H1 (cell line): Measurements from ENCODE around the gene MYLK. TPM values are rescaled to one million over a fixed set of nuclear protein-coding genes. Genes with fewer than 3 reads are reported as not detected.

ENCODE experiments used
- CTCF ChIA-PET: fragments of 300-600 bp; sonication (Branson Sonifier 250); formaldehyde crosslinking; loops from one replicate; lab custom pipeline; 2021; ENCODE audit not compliant: partially characterized antibody; lab: Charles Lee
- POLR2A ChIA-PET: fragments of 300-600 bp; sonication (Branson Sonifier 250); formaldehyde crosslinking; loops from one replicate; lab custom pipeline; 2021; ENCODE audit warnings: inconsistent platforms; ENCODE audit not compliant: partially characterized antibody; lab: Charles Lee
- DNase-seq, 2 experiments: peaks; one replicate each; pipeline versions ENCODE4 v3.0.0 to v3.0.0-alpha.2; 2010 to 2022; ENCODE audit warnings: low spot score in 2 of 2, low read depth in 1 of 2, mixed read lengths in 1 of 2
- FAIRE-seq: peaks from 2 replicates; lab custom pipeline; 2011; peaks lifted over from hg19 to GRCh38; lab: Jason Lieb, UNC
- H2AFZ ChIP-seq: 2 replicates; pipeline ENCODE4 v1.8.1; 2012; ENCODE audit warnings: low read length, inconsistent platforms
- H2AK5ac ChIP-seq: 2 replicates; pipeline ENCODE4 v1.6.1; 2013; ENCODE audit warnings: low read depth, low read length
- H2BK120ac ChIP-seq: replicated peaks from 2 replicates; pipeline ENCODE3; 2013; ENCODE audit warnings: low read depth, low read length, inconsistent platforms
- H2BK12ac ChIP-seq: 2 replicates; pipeline ENCODE4 v1.6.1; 2013; ENCODE audit warnings: low read depth, low read length
- H2BK15ac ChIP-seq: 2 replicates; pipeline ENCODE4 v1.6.1; 2013; ENCODE audit warnings: low read length
- H2BK20ac ChIP-seq: 2 replicates; pipeline ENCODE4 v1.6.1; 2013; ENCODE audit warnings: low read length
- H2BK5ac ChIP-seq: 2 replicates; pipeline ENCODE4 v1.6.1; 2013; ENCODE audit warnings: low read depth, low read length
- H3K14ac ChIP-seq: 2 replicates; pipeline ENCODE4 v1.6.1; 2013; ENCODE audit warnings: inconsistent platforms; ENCODE audit not compliant: insufficient read length
- H3K18ac ChIP-seq: 2 replicates; pipeline ENCODE4 v1.6.1; 2013; ENCODE audit warnings: low read length; ENCODE audit errors: extremely low read depth
- H3K23ac ChIP-seq: 2 replicates; pipeline ENCODE4 v1.6.1; 2013; ENCODE audit warnings: inconsistent platforms; ENCODE audit not compliant: insufficient read length
- H3K23me2 ChIP-seq: 2 replicates; pipeline ENCODE4 v1.6.1; 2013; ENCODE audit warnings: low read depth, low read length
- H3K27ac ChIP-seq: 2 replicates; pipeline ENCODE4 v1.6.1; 2011; ENCODE audit warnings: low read depth, low read length, inconsistent platforms
- H3K27me3 ChIP-seq, 4 experiments: replicated peaks in 1 of 4; 1 replicate in 1 of 4; 2 replicates in 3 of 4; pipeline versions ENCODE4 v1.6.1 to v1.8.1; 2011 to 2013; ENCODE audit warnings: low read length in 3 of 4, mild to moderate bottlenecking in 3 of 4, inconsistent platforms in 2 of 4, mixed read lengths in 2 of 4, moderate library complexity in 1 of 4; ENCODE audit not compliant: control insufficient read depth in 3 of 4, insufficient read depth in 3 of 4; ENCODE audit errors: extremely low read depth in 1 of 4
- H3K36me3 ChIP-seq, 4 experiments: 2 replicates each; pipeline versions ENCODE4 v1.6.1 to v1.8.1; 2011 to 2013; ENCODE audit warnings: mild to moderate bottlenecking in 4 of 4, low read length in 3 of 4, moderate library complexity in 2 of 4, control low read depth in 1 of 4, inconsistent platforms in 1 of 4; ENCODE audit not compliant: insufficient read depth in 4 of 4, control insufficient read depth in 2 of 4
- H3K4ac ChIP-seq: replicated peaks from 2 replicates; pipeline ENCODE3; 2013; ENCODE audit warnings: low read length, low read depth, mixed read lengths, inconsistent platforms; ENCODE audit not compliant: insufficient read length
- H3K4me1 ChIP-seq, 4 experiments: replicated peaks in 1 of 4; 1 replicate in 1 of 4; 2 replicates in 3 of 4; pipeline versions ENCODE4 v1.6.1 to v1.8.1; 2011 to 2013; ENCODE audit warnings: low read length in 3 of 4, inconsistent platforms in 2 of 4, mixed read lengths in 1 of 4; ENCODE audit not compliant: insufficient read depth in 4 of 4, control insufficient read depth in 3 of 4
- H3K4me2 ChIP-seq, 2 experiments: 2 replicates each; pipeline versions ENCODE4 v1.6.1 to v1.8.1; 2011 to 2013; ENCODE audit warnings: low read depth in 2 of 2, low read length in 2 of 2, control low read depth in 1 of 2, inconsistent platforms in 1 of 2, mild to moderate bottlenecking in 1 of 2; ENCODE audit not compliant: insufficient read depth in 1 of 2
- H3K4me3 ChIP-seq, 4 experiments: fragments of 200-600, 300-600 bp in 1 of 4; sonication (generic), shearing (Covaris generic), sonication (Bioruptor Twin) in 1 of 4; 2 replicates each; pipeline versions ENCODE4 v1.5.1 to v1.8.1; 2011 to 2016; ENCODE audit warnings: low read length in 4 of 4, low read depth in 3 of 4, control low read depth in 2 of 4, inconsistent platforms in 2 of 4, mild to moderate bottlenecking in 2 of 4, mixed read lengths in 1 of 4, moderate library complexity in 1 of 4; ENCODE audit not compliant: insufficient read depth in 2 of 4; ENCODE audit errors: extremely low read depth in 1 of 4
- H3K56ac ChIP-seq: replicated peaks from 2 replicates; pipeline ENCODE3; 2013; ENCODE audit warnings: low read depth, mild to moderate bottlenecking, mixed read lengths, low read length, inconsistent platforms; ENCODE audit not compliant: insufficient read length
- H3K79me1 ChIP-seq: 2 replicates; pipeline ENCODE4 v1.6.1; 2013; ENCODE audit warnings: low read depth, low read length, control low read depth
- H3K79me2 ChIP-seq, 2 experiments: 2 replicates each; pipeline versions ENCODE4 v1.6.1 to v1.8.1; 2012 to 2013; ENCODE audit warnings: low read length in 2 of 2, mild to moderate bottlenecking in 2 of 2, inconsistent platforms in 1 of 2; ENCODE audit not compliant: insufficient read depth in 2 of 2, control insufficient read depth in 1 of 2
- H3K9ac ChIP-seq, 4 experiments: replicated peaks in 1 of 4; 1 replicate in 1 of 4; 2 replicates in 3 of 4; pipeline versions ENCODE4 v1.6.1 to v1.8.1; 2011 to 2013; ENCODE audit warnings: low read depth in 3 of 4, low read length in 3 of 4, control low read depth in 2 of 4, mild to moderate bottlenecking in 2 of 4, moderate library complexity in 2 of 4, inconsistent platforms in 1 of 4; ENCODE audit errors: extremely low read depth in 1 of 4
- H3K9me3 ChIP-seq, 2 experiments: 2 replicates each; pipeline versions ENCODE4 v1.6.1 to v1.8.1; 2012 to 2013; ENCODE audit warnings: mild to moderate bottlenecking in 2 of 2, moderate library complexity in 2 of 2, control low read depth in 1 of 2, inconsistent platforms in 1 of 2, low read depth in 1 of 2, low read length in 1 of 2, mixed read lengths in 1 of 2; ENCODE audit not compliant: insufficient read depth in 2 of 2
- H4K20me1 ChIP-seq, 2 experiments: replicated peaks in 1 of 2; 2 replicates each; pipeline versions ENCODE3 to v1.8.1; 2011 to 2013; ENCODE audit warnings: inconsistent platforms in 2 of 2, low read length in 2 of 2, mild to moderate bottlenecking in 1 of 2; ENCODE audit not compliant: insufficient read depth in 2 of 2, control insufficient read depth in 1 of 2
- H4K5ac ChIP-seq: 2 replicates; pipeline ENCODE4 v1.6.1; 2013; ENCODE audit warnings: low read length, low read depth, mixed read lengths, inconsistent platforms; ENCODE audit not compliant: insufficient read length
- H4K8ac ChIP-seq: 2 replicates; pipeline ENCODE4 v1.8.0; 2013; ENCODE audit warnings: mild to moderate bottlenecking, moderate library complexity, low read length, inconsistent platforms; ENCODE audit not compliant: insufficient read depth; ENCODE audit errors: extremely low read depth
- H4K91ac ChIP-seq: replicated peaks from 2 replicates; pipeline ENCODE3; 2013; ENCODE audit warnings: low read length, mixed read lengths, inconsistent platforms; ENCODE audit not compliant: insufficient read length
- KDM5A ChIP-seq: fragments of 200-600 bp; IDR thresholded peaks from 2 replicates; pipeline ENCODE4 v1.7.1; 2012; ENCODE audit warnings: mild to moderate bottlenecking, low read length, inconsistent platforms, mixed read lengths
- POU5F1 ChIP-seq: IDR thresholded peaks from 2 replicates; pipeline ENCODE4 v1.6.1; 2011; ENCODE audit warnings: low read depth, mild to moderate bottlenecking, low read length, moderate library complexity
- WGBS, 2 experiments: shearing (Covaris generic) in 1 of 2; methylation state at CpG; one replicate each; pipeline versions ENCODE4 v1.1.6 to v1.1.7; 2013 to 2015; ENCODE audit warnings: low lambda C conversion rate in 2 of 2, mixed read lengths in 2 of 2, inconsistent platforms in 1 of 2, low coverage in 1 of 2, missing lambda C conversion rate in 1 of 2; ENCODE audit not compliant: insufficient replicate concordance in 2 of 2, insufficient coverage in 1 of 2, insufficient read length in 1 of 2; ENCODE audit errors: extremely low coverage in 1 of 2, missing lambda C conversion rate in 1 of 2; 5-methylcytosine and 5-hydroxymethylcytosine counted together
- polyA plus RNA-seq, 7 experiments: library from polyadenylated mRNA; depleted of rRNA in 3 of 7; stranded (reverse) in 5 of 7; unstranded in 2 of 7; fragments of >200 nt in 5 of 7; fragments of 200-250 nt in 2 of 7; gene quantifications; 1 replicate in 5 of 7; 2 replicates in 1 of 7; 4 replicates in 1 of 7; pipeline versions ENCODE4 v1.2.1 to v1.2.3, GENCODE V29; 2011 to 2013; ENCODE audit warnings: missing spikeins in 2 of 7, mixed read lengths in 2 of 7
- total RNA-seq: library from RNA; stranded (reverse); fragmentation: NEBNext Ultra II Directional; extraction: Animal tissue kit (Norgen Biotek cat#: 25700); gene quantifications from 2 replicates; pipeline ENCODE4 v1.2.1, GENCODE V29; 2021
- TF ChIP-seq, protein P1 (sequence below): IDR thresholded peaks from 2 replicates; pipeline ENCODE4 v1.6.1; 2011; ENCODE audit warnings: low read depth, mild to moderate bottlenecking, low read length; ENCODE audit not compliant: insufficient read depth

MYLK gene
- total and polyA plus RNA-seq, 2 of the 8 experiments (the other 6 are each of a cell fraction or from before 2014, with no cell fraction given) = 11.6 to 21.3 TPM

DNA sequence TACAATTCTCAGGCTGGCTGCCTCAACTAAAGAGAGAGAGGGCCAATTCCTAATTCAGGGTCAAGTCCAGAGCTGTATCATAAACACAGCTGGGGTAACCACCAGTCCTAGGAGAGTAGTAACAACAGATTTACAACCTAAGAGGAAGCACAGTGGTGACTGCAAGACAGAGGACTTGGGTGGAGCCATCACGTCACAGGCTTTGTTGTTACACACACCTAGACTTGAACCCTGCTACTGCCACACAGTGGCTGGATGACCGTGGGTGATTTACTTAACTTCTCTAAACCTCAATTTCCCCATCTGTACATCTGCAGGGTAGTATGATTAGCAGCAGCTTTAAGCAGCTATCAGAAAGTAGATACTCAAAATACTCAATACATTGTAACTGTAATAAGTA lies 78.6 kb downstream of the MYLK start:
- no peak overlapping the region for H4K5ac ChIP-seq
- H2AFZ ChIP-seq = no peak overlapping the region
- no peak overlapping the region for H3K9ac ChIP-seq
- no peak for DNase-seq
- H2BK5ac ChIP-seq = no peak overlapping the region
- H3K23me2 ChIP-seq = no peaks in the 10 kb centered on the region
- ChIA-PET POLR2A (interaction anchor here (1.3 kb wide), 1 partner anchor 12 kb away, joined by 4 read pairs; no protein-coding TSS in a partner anchor), CTCF (interaction anchor here (0.9 to 2.8 kb wide), 2 partner anchors 26 to 76 kb away, joined by 3 to 8 read pairs; no protein-coding TSS in a partner anchor)
- no peak overlapping the region for H4K91ac ChIP-seq
- no peaks in the 10 kb centered on the region for H3K27me3 ChIP-seq
- no peaks in the 10 kb centered on the region for H3K36me3 ChIP-seq
- no peak overlapping the region for H3K18ac ChIP-seq
- no peak overlapping the region for H3K4me2 ChIP-seq
- no peaks in the 10 kb centered on the region for H4K20me1 ChIP-seq
- 88% methylated on average over 2 of the region's 2 CpGs; no CpG with 5 or more reads in 1 of the 2 experiments for WGBS, 2 experiments
- no peak overlapping the region for H2BK15ac ChIP-seq
- no peak overlapping the region for H3K4me3 ChIP-seq
- no peak overlapping the region for H3K4ac ChIP-seq
- no peak overlapping the region for H2BK20ac ChIP-seq
- no peak overlapping the region for H3K56ac ChIP-seq
- H3K79me1 ChIP-seq = no peaks in the 10 kb centered on the region
- H3K79me2 ChIP-seq = no peaks in the 10 kb centered on the region
- no peaks in the 10 kb centered on the region; a peak in 3 of 7 replicates for H3K4me1 ChIP-seq
- no peak overlapping the region for H2AK5ac ChIP-seq
- no peak overlapping the region for H3K27ac ChIP-seq
- no peak overlapping the region for H4K8ac ChIP-seq
- H3K9me3 ChIP-seq = no peaks in the 10 kb centered on the region
- no peak overlapping the region for H2BK12ac ChIP-seq
- no peak overlapping the region for H3K14ac ChIP-seq
- H2BK120ac ChIP-seq = no peak overlapping the region
- H3K23ac ChIP-seq = no peak overlapping the region
- FAIRE-seq = no peak
- no peak for TF ChIP-seq POU5F1
- TF ChIP-seq KDM5A = no peak
- TF ChIP-seq, protein P1, sequence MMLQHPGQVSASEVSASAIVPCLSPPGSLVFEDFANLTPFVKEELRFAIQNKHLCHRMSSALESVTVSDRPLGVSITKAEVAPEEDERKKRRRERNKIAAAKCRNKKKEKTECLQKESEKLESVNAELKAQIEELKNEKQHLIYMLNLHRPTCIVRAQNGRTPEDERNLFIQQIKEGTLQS = no peak
